Stimulated activated naive CD4-positive, alpha-beta T cell (primary cell): ENCODE measurements around the gene CLEC16A.

ENCODE experiments used
- DNase-seq, 6 experiments: peaks; one replicate each; lab custom pipeline; 2025; lab: John Stamatoyannopoulos, UW

Gene CLEC16A

GRCh38 chr16:10988879-10989278, 44.5 kb downstream of the CLEC16A start:
- no peak for DNase-seq

GRCh38 chr16:10989559-10989958, 45.2 kb downstream of the CLEC16A start:
- DNase-seq, result no peak

- DNase-seq, result no peak
Observed at GRCh38 chr16:10990378-10990777, 46.0 kb downstream of the CLEC16A start.

GRCh38 chr16:10992112-10992511, 47.7 kb downstream of the CLEC16A start:
- no peak for DNase-seq

- DNase-seq, result no peak
Observed at GRCh38 chr16:10992797-10993196, 48.4 kb downstream of the CLEC16A start.

- DNase-seq, result no peak
Observed at GRCh38 chr16:10993649-10994048, 49.3 kb downstream of the CLEC16A start.

GRCh38 chr16:10994571-10994970, 50.2 kb downstream of the CLEC16A start:
- no peak for DNase-seq

GRCh38 chr16:10995565-10995964, 51.2 kb downstream of the CLEC16A start:
- DNase-seq, result no peak

GRCh38 chr16:10997485-10997884, 53.1 kb downstream of the CLEC16A start:
- no peak for DNase-seq

GRCh38 chr16:10999300-10999699, 54.9 kb downstream of the CLEC16A start:
- DNase-seq, result no peak

GRCh38 chr16:11001611-11002010, 57.2 kb downstream of the CLEC16A start:
- no peak for DNase-seq

- DNase-seq, result no peak
Observed at GRCh38 chr16:11003141-11003540, 58.8 kb downstream of the CLEC16A start.

GRCh38 chr16:11004351-11004750, 60.0 kb downstream of the CLEC16A start:
- no peak for DNase-seq

GRCh38 chr16:11004973-11005610, 60.7 kb downstream of the CLEC16A start:
- DNase-seq, result no peak

GRCh38 chr16:11005611-11005975, 61.2 kb downstream of the CLEC16A start:
- DNase-seq, result no peak

GRCh38 chr16:11006656-11007055, 62.3 kb downstream of the CLEC16A start:
- DNase-seq, result no peak

- DNase-seq, result no peak
Observed at GRCh38 chr16:11007714-11008280, 63.4 kb downstream of the CLEC16A start.

- DNase-seq, result no peak
Observed at GRCh38 chr16:11009027-11009755, 64.8 kb downstream of the CLEC16A start.

- no peak for DNase-seq
Observed at GRCh38 chr16:11010575-11011221, 66.3 kb downstream of the CLEC16A start.

- no peak for DNase-seq
Observed at GRCh38 chr16:11011326-11011725, 67.0 kb downstream of the CLEC16A start.

- DNase-seq, result no peak
Observed at GRCh38 chr16:11012841-11013240, 68.5 kb downstream of the CLEC16A start.

- no peak for DNase-seq
Observed at GRCh38 chr16:11014136-11014535, 69.8 kb downstream of the CLEC16A start.

- DNase-seq, result no peak
Observed at GRCh38 chr16:11015076-11015475, 70.7 kb downstream of the CLEC16A start.
